Suppressor macrophage treated with lipopolysaccharide for 4 hours (primary cell): Measurements from ENCODE around the gene PRR20E.
"Not testable (repeated sequence)": the region's sequence is repeated elsewhere in the genome, so short reads cannot be mapped to it uniquely, and the experiment has no call there.

ENCODE experiments used
- DNase-seq: peaks from one replicate; pipeline ENCODE4 v3.0.0-alpha.2; 2020

PRR20E gene

DNA sequence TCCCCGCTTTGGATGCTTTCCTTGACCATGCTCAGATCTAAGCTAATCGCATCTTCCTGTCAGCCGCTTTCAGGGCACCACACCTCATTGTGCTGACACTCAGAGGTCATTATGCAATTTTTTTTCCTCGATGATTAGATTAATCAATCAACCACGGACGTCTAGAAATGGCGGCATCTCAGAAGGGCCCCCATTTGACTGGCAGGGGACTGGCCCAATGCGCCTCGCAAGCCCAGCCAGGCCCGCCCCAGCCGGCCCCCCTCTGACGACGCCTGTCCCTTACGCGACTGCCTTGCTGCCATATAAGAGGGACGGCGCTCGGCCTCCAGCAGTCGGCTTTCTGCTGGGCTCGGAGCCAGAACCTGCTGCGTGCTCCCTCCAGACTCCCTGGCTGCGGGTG lies at the start of gene PRR20E:
Gene PRR20E, plus strand, starts transcription at position 301 of the 400 bp plus-strand sequence. CDS start 387 bp downstream, outside the sequence.
- DNase-seq, result not testable (repeated sequence)

DNA sequence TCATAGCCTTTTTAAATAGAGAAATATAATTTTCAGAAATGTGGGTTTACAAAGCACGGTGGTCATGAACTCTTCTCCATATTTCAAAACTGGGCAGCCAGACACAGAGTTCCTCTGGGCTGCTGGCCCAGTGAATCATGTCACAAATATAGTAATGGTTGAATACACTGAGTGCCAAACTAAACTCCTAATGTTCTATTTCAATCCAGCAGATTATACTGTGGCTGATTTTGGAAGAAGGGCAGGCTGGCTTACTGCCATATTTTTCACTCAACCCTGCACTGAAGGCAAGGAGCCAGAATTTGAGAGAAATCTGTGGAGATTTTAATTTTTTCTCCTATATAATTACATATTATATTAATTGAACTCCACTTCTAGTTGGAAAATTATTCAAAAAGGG lies 43.3 kb upstream of the PRR20E start:
- no peak for DNase-seq

DNA sequence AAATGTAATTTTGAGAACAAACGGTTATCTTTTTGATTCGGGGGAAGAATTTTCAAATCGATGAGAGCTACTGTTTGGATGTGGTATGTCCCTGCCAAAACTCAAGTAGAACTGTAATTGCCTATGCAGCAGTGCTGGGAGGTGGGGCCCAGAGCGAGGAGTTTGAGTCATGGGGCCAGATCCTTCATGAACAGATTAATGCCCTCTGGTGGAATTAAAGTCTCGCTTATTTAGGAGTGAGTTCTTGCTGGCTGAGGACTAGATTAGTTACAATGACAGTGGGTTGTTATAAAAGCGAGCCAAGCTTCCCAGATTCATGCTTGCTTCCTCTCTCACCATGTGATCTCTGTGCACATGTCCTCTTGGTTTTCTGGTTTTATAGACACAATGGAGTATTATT lies 38.1 kb upstream of the PRR20E start:
- no peak for DNase-seq

DNA sequence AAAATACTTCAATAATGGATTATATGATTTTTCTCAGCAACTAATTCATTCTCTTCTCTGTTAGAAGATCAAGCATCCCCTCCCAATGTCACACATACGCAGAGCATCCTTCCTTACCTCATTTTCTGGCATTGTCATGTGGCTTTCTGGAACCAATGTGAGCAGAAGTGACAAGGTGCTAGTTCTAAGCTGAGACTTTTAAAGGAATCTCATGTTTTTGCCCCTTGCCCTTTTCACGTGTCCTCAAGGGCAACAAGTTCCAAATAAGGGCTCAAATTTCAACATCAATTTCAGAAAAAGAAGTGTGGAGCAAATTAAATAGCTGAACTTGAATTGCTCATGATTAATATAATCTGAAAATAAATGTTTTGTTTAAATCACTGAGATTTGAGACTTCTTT lies 30.9 kb upstream of the PRR20E start:
- no peak for DNase-seq

DNA sequence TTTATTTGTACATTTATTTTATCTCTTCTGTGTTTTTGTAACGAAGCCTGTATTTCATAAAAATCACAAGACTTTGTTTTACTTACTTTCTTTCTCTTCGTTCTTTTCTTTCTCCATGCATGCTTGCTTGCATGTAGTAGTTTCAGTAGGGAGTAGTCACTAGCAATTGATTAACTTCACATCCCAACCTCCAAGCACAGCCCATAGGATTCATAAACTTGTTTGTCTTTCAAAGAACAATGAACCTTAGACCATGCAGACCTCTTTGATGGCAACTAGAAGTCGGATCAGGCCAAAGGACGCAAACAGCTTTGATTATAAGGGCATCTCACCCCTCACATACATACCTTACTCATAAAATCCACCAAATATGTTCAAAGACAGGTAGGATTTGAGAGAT lies 29.4 kb upstream of the PRR20E start:
- DNase-seq, result no peak

DNA sequence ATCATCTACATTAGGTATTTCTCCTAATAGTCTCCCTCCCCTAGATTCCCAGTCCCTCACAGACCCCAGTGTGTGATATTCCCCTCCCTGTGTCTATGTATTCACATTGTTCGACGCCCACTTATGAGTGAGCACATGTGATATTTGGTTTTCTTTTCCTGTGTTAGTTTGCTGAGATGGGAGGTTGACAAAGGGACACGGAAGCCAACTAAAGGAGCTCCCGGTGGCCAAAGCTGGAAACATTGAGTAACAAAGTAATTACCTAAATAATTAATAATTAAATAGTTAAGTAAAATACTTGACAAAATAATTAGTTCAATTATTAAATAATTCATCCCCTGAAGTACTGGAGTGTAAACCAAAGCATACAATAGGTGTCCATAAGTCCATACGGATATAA lies 28.0 kb upstream of the PRR20E start:
- no peak for DNase-seq

DNA sequence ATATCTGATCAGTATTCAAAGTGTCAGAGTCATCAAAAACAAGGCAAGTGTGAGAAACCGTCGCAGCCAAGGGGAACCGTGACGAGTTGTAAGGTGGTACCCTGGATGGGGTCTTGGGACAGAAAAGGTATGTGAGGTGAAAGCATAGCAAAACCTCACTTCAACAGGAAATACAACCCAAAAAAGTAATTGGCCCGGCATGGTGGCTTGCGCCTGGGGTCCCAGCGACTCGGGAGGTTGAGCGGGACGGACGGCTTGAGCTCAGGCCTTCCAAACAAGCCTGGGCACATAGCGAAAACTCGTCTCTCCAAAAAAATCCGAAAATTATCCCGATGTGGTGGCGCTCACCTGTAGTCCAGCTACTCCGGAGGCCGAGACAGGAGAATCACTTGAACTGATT lies 27.2 kb upstream of the PRR20E start:
- DNase-seq, result not testable (repeated sequence)

DNA sequence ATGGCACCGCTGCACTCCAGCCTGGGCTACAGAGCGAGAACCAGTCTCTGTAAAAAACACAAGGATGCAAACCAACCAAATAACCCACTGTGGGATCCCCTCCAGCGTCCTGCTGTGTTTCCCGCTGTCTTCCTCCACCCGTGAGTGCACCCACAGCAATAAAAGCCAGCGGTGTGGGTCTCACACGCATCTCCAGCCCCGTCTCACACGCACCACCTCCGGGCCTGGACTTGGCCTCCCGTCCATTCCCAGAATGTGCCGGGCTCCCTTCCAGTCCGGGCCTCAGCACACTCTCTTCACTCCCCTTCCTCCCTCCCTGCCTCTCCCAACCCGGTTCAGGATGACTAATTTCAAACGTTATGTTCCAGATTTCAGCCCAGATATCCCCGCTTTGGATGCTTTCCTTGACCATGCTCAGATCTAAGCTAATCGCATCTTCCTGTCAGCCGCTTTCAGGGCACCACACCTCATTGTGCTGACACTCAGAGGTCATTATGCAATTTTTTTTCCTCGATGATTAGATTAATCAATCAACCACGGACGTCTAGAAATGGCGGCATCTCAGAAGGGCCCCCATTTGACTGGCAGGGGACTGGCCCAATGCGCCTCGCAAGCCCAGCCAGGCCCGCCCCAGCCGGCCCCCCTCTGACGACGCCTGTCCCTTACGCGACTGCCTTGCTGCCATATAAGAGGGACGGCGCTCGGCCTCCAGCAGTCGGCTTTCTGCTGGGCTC lies 26.6 kb upstream of the PRR20E start, which contains the start of gene PRR20A:
Gene PRR20A, plus strand, starts transcription at position 684 of the 734 bp plus-strand sequence. CDS start 387 bp downstream, outside the sequence.
- not testable (repeated sequence) for DNase-seq

DNA sequence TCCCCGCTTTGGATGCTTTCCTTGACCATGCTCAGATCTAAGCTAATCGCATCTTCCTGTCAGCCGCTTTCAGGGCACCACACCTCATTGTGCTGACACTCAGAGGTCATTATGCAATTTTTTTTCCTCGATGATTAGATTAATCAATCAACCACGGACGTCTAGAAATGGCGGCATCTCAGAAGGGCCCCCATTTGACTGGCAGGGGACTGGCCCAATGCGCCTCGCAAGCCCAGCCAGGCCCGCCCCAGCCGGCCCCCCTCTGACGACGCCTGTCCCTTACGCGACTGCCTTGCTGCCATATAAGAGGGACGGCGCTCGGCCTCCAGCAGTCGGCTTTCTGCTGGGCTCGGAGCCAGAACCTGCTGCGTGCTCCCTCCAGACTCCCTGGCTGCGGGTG lies 19.8 kb upstream of the PRR20E start, which contains the start of gene PRR20B:
Gene PRR20B, plus strand, starts transcription at position 301 of the 400 bp plus-strand sequence. CDS start 387 bp downstream, outside the sequence.
- not testable (repeated sequence) for DNase-seq

DNA sequence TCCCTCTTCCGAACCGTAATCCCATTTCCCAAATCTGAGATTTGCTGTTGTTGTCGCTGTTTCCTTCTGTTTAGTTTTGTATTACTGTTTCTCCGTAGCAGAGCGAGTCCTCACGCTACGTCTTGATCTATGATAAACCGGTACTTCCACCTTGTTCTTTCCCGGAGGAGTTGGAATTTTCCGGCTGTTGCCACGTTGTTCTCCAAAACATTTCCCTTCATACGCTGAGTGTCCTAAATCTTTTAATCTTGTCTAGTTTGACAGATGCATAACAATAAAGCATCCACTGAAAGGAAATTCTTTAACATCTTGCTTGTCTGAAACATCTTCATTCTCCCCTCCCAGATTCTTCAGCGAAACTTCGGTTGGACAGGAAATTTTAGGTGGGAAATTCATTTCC lies 18.9 kb upstream of the PRR20E start:
- DNase-seq, result not testable (repeated sequence)

DNA sequence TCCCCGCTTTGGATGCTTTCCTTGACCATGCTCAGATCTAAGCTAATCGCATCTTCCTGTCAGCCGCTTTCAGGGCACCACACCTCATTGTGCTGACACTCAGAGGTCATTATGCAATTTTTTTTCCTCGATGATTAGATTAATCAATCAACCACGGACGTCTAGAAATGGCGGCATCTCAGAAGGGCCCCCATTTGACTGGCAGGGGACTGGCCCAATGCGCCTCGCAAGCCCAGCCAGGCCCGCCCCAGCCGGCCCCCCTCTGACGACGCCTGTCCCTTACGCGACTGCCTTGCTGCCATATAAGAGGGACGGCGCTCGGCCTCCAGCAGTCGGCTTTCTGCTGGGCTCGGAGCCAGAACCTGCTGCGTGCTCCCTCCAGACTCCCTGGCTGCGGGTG lies 13.2 kb upstream of the PRR20E start, which contains the start of gene PRR20C:
Gene PRR20C, plus strand, starts transcription at position 301 of the 400 bp plus-strand sequence. CDS start 387 bp downstream, outside the sequence.
- not testable (repeated sequence) for DNase-seq

DNA sequence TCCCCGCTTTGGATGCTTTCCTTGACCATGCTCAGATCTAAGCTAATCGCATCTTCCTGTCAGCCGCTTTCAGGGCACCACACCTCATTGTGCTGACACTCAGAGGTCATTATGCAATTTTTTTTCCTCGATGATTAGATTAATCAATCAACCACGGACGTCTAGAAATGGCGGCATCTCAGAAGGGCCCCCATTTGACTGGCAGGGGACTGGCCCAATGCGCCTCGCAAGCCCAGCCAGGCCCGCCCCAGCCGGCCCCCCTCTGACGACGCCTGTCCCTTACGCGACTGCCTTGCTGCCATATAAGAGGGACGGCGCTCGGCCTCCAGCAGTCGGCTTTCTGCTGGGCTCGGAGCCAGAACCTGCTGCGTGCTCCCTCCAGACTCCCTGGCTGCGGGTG lies 6.7 kb upstream of the PRR20E start, which contains the start of gene PRR20D:
Gene PRR20D, plus strand, starts transcription at position 301 of the 400 bp plus-strand sequence. CDS start 387 bp downstream, outside the sequence.
- DNase-seq, result not testable (repeated sequence)

DNA sequence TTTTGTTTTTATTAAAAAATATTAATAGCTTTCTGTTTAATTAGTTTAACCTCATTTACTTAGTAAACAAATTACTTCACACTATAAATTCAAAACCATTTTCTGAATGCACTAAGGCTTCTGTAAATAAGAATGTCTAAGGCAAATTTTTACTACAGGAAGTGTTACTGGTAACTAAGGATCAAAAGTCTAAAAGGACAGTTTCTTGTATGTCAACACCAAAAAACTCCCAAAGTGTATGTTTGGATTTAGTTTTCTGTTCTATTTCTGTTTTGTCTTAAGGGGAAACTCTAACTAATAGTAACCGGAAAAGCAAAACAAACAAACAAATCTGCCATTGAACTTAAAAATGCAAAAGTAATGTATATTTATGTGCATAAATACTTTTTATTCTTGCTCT lies 24.7 kb downstream of the PRR20E start:
- DNase-seq, result no peak

DNA sequence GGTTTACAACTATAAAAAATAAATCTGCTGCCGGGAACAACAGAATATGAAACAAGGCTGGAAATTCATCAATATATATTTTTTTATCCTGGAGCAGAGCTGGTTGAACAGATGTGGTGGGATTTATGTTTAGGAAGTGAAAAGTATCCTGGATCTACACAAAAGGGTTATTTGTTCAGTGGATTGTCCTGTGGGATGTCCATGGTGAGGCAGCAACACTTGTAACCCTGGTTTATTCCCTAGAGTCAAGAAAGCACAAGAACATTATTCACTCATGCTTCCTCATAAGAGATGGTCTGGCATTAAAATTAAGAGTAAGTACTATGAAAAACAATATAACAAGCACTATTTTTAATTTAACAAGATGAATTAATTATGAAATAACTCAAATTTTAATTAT lies 46.0 kb downstream of the PRR20E start:
- DNase-seq, result no peak
